Limb (tissue), 2 donors: ENCODE measurements around the gene LCK.

ENCODE experiments used
- DNase-seq, 2 donors: peaks; one replicate each; pipeline ENCODE4 v3.0.0-alpha.2; 2016; ENCODE audit errors: extremely low spot score in 2 of 2

Gene LCK

GRCh38 chr1:32318127-32318869, 67.2 kb downstream of the LCK start:
- no peak for DNase-seq

GRCh38 chr1:32321712-32322291, 70.7 kb downstream of the LCK start:
- no peak for DNase-seq

- DNase-seq = no peak
These were observed 76.1 kb downstream of the LCK start for GRCh38 chr1:32327204-32327603.

- no peak for DNase-seq
These were observed 78.9 kb downstream of the LCK start for GRCh38 chr1:32329931-32330466.

- DNase-seq = no peak
These were observed 79.6 kb downstream of the LCK start for GRCh38 chr1:32330558-32331151.

GRCh38 chr1:32331549-32331948, 80.5 kb downstream of the LCK start:
- DNase-seq = no peak

GRCh38 chr1:32332290-32333079, 81.4 kb downstream of the LCK start:
- DNase-seq = no peak

GRCh38 chr1:32333251-32333963, 82.3 kb downstream of the LCK start:
- DNase-seq = no peak

- DNase-seq = no peak
These were observed 83.3 kb downstream of the LCK start for GRCh38 chr1:32334274-32334861.

- DNase-seq = peak in 1 of 2 donors; percentile 79
These were observed 83.9 kb downstream of the LCK start for GRCh38 chr1:32334864-32335534.

GRCh38 chr1:32335535-32335789, 84.4 kb downstream of the LCK start:
- DNase-seq = no peak
